Esophagus squamous epithelium (tissue), 5 donors: ENCODE data around the gene ADIPOR2. TPM values are rescaled to one million over a fixed set of nuclear protein-coding genes. Genes with fewer than 3 reads are reported as not detected.

ENCODE experiments used
- DNase-seq: peaks from one replicate; lab custom pipeline; 2025; lab: John Stamatoyannopoulos, UW
- H3K27ac ChIP-seq, 4 donors: fragments of 200-600 bp; sonication (generic); one replicate each; pipeline ENCODE4 v1.5.1; 2016 to 2019; ENCODE audit warnings: mild to moderate bottlenecking in 1 of 4
- H3K27me3 ChIP-seq, 4 donors: fragments of 200-600 bp; sonication (generic); 1 replicate in 3 of 4; 2 replicates in 1 of 4; pipeline versions ENCODE4 v1.5.1 to v1.6.0; 2017 to 2021; ENCODE audit warnings: antibody characterized with exemption in 1 of 4
- H3K36me3 ChIP-seq, 3 donors: fragments of 200-600 bp; sonication (generic); one replicate each; pipeline ENCODE4 v1.5.1; 2016 to 2019
- H3K4me1 ChIP-seq, 3 donors: fragments of 200-600 bp; sonication (generic); one replicate each; pipeline ENCODE4 v1.5.1; 2017 to 2019
- H3K4me3 ChIP-seq, 4 donors: fragments of 200-600 bp; sonication (generic); 1 replicate in 3 of 4; 2 replicates in 1 of 4; pipeline ENCODE4 v1.5.1; 2016 to 2019; ENCODE audit warnings: mild to moderate bottlenecking in 2 of 4, moderate library complexity in 1 of 4
- H3K9me3 ChIP-seq, 3 donors: fragments of 200-600 bp; sonication (generic); one replicate each; pipeline ENCODE4 v1.5.1; 2016 to 2019
- CTCF ChIP-seq, 6 experiments: fragments of 450-650 bp in 4 of 6; fragments of 200-600 bp in 2 of 6; sonication (generic) in 2 of 6; IDR thresholded peaks; one replicate each; pipeline ENCODE4 v1.5.1; 2016 to 2019; ENCODE audit warnings: antibody characterized with exemption in 6 of 6, mild to moderate bottlenecking in 4 of 6, moderate library complexity in 4 of 6
- POLR2A ChIP-seq, 4 donors: fragments of 450-650 bp; IDR thresholded peaks; one replicate each; pipeline ENCODE4 v1.6.1; 2017; ENCODE audit warnings: antibody characterized with exemption in 4 of 4, mild to moderate bottlenecking in 4 of 4, moderate library complexity in 3 of 4
- WGBS, 2 donors: methylation state at CpG; one replicate each; pipeline ENCODE4 v1.1.5; 2018; 5-methylcytosine and 5-hydroxymethylcytosine counted together
- intact Hi-C: fragments of 100-400 bp; cut with DNase I; formaldehyde crosslinking; loops from one replicate; pipeline ENCODE4 v1.15.0; 2022
- total RNA-seq, 4 donors: library from RNA; depleted of rRNA; stranded (reverse); fragments of >200 nt; gene quantifications; one replicate each; pipeline ENCODE4 v1.1.0, GENCODE V29; 2016
- donor health status: DM: yes; HTN: yes; CAD: no.

Gene ADIPOR2
- total RNA-seq, 4 donors from 2014 or later, result 29.1 to 49.4 (median 31.1) TPM

GRCh38 chr12:1792406-1792805 lies 101.5 kb downstream of the ADIPOR2 start:
- intact Hi-C loops, result loop anchor here (2.0 to 5.0 kb wide), 2 partner anchors 140 to 160 kb away; no protein-coding TSS in a partner anchor
- H3K4me3 ChIP-seq, result no peak overlapping the region
- WGBS, 2 donors, result 88 to 90% methylated on average over 5 to 6 of the region's 6 CpGs
- H3K9me3 ChIP-seq, result no peaks in the 10 kb centered on the region
- H3K27ac ChIP-seq, result no peak overlapping the region
- TF ChIP-seq CTCF (IDR thresholded peaks at IDR 0.05) (no peak), POLR2A (IDR thresholded peaks at IDR 0.05) (no peak)
- H3K27me3 ChIP-seq, result no peaks in the 10 kb centered on the region
- DNase-seq, result no peak
- H3K36me3 ChIP-seq, result peaks cover 0 to 14% (median 0%) of the 10 kb centered on the region in 3 donors
- H3K4me1 ChIP-seq, result peaks cover 9 to 46% (median 12%) of the 10 kb centered on the region in 3 donors

- no peak for DNase-seq
- Histone ChIP-seq H3K36me3 (peaks cover 0 to 2% (median 0%) of the 10 kb centered on the region in 3 donors), H3K9me3 (no peaks in the 10 kb centered on the region), H3K27ac (no peak overlapping the region), H3K4me1 (peaks cover 9 to 50% (median 12%) of the 10 kb centered on the region in 3 donors), H3K27me3 (no peaks in the 10 kb centered on the region), H3K4me3 (no peak overlapping the region)
- intact Hi-C loops, result loop anchor here (2.0 to 5.0 kb wide), 2 partner anchors 141 to 161 kb away; no protein-coding TSS in a partner anchor
- 84 to 87% methylated on average over 10 to 14 of the region's 26 CpGs for WGBS, 2 donors
- TF ChIP-seq POLR2A (IDR thresholded peaks at IDR 0.05) (no peak), CTCF (IDR thresholded peaks at IDR 0.05) (no peak)
Observed at GRCh38 chr12:1793426-1794210, 102.7 kb downstream of the ADIPOR2 start.

- intact Hi-C loops, result loop anchor here (5.0 kb wide), 3 partner anchors 143 to 238 kb away; no protein-coding TSS in a partner anchor
- DNase-seq, result no peak
- Histone ChIP-seq H3K27me3 (no peaks in the 10 kb centered on the region), H3K36me3 (no peaks in the 10 kb centered on the region), H3K4me1 (peaks cover 9 to 50% (median 12%) of the 10 kb centered on the region in 3 donors), H3K9me3 (no peaks in the 10 kb centered on the region), H3K4me3 (no peak overlapping the region), H3K27ac (no peak overlapping the region)
- 85 to 90% methylated on average over 14 to 15 of the region's 15 CpGs for WGBS, 2 donors
- TF ChIP-seq CTCF (IDR thresholded peaks at IDR 0.05), result no peak
- no peak for TF ChIP-seq POLR2A (IDR thresholded peaks at IDR 0.05)
Observed at GRCh38 chr12:1794440-1795090, 103.7 kb downstream of the ADIPOR2 start.

- Histone ChIP-seq H3K4me3 (peak overlapping the region in 3 of 4 donors; percentile 68 to 82 (median 79)), H3K36me3 (no peaks in the 10 kb centered on the region), H3K9me3 (no peaks in the 10 kb centered on the region), H3K27me3 (no peaks in the 10 kb centered on the region), H3K4me1 (peaks cover 9 to 50% (median 12%) of the 10 kb centered on the region in 3 donors), H3K27ac (peak overlapping the region in 3 of 4 donors; percentile 59 to 91 (median 90))
- intact Hi-C loops, result loop anchor here (5.0 kb wide), 2 partner anchors 142 to 237 kb away; no protein-coding TSS in a partner anchor
- DNase-seq, result no peak
- WGBS, 2 donors, result 67 to 74% methylated on average over 17 to 18 of the region's 19 CpGs
- no peak for TF ChIP-seq POLR2A (IDR thresholded peaks at IDR 0.05)
- TF ChIP-seq CTCF (IDR thresholded peaks at IDR 0.05), result no peak
Observed at GRCh38 chr12:1795221-1795784, 104.4 kb downstream of the ADIPOR2 start.
